K562 (cell line): ENCODE measurements around the gene ARFRP1. TPM values are rescaled to one million over a fixed set of nuclear protein-coding genes. Genes with fewer than 3 reads are reported as not detected.

Experiments
- E2F3 ChIP-seq: fragments of 250-450 bp; sonication (Bioruptor Pico); IDR thresholded peaks from 2 replicates; pipeline ENCODE4 v1.4.0; 2020; ENCODE audit warnings: mild to moderate bottlenecking
- ERF ChIP-seq: fragments of 450-650 bp; formaldehyde crosslinking; IDR thresholded peaks from 2 replicates; pipeline ENCODE4 v1.4.0; 2020; ENCODE audit warnings: mild to moderate bottlenecking, mixed read lengths
- ETV1 ChIP-seq: fragments of 450-650 bp; conservative IDR thresholded peaks from 2 replicates; pipeline ENCODE4 v1.6.1; 2016; ENCODE audit warnings: missing genetic modification characterization, control low read depth, low read depth, missing compliant biosample characterization
- FOXM1 ChIP-seq, 2 experiments: fragments of 450-650 bp in 1 of 2; sonication (generic) in 1 of 2; formaldehyde crosslinking in 1 of 2; IDR thresholded peaks; 2 replicates each; pipeline versions ENCODE4 v1.6.1 to v1.9.0; 2017 to 2022; ENCODE audit warnings: low read depth in 2 of 2, mild to moderate bottlenecking in 2 of 2, missing genetic modification reagents in 1 of 2, moderate library complexity in 1 of 2
- HNRNPL ChIP-seq: fragments of 200-400 bp; formaldehyde crosslinking; IDR thresholded peaks from 2 replicates; pipeline ENCODE4 v1.6.1; 2017; ENCODE audit warnings: low read depth, mild to moderate bottlenecking, low read length
- JUN ChIP-seq, 2 experiments: sonication (generic) in 1 of 2; formaldehyde crosslinking in 1 of 2; IDR thresholded peaks; 2 replicates each; pipeline versions ENCODE4 v1.6.1 to v1.8.0; 2012 to 2022; ENCODE audit warnings: borderline replicate concordance in 2 of 2, mild to moderate bottlenecking in 2 of 2, improper control_type of control experiment in 1 of 2, low read depth in 1 of 2, low read length in 1 of 2, missing genetic modification reagents in 1 of 2
- KAT7 ChIP-seq: sonication (generic); formaldehyde crosslinking; IDR thresholded peaks from 2 replicates; pipeline ENCODE4 v1.8.0; 2022; ENCODE audit warnings: missing genetic modification reagents, mild to moderate bottlenecking, borderline replicate concordance
- MTA3 ChIP-seq: fragments of 450-650 bp; formaldehyde crosslinking; IDR thresholded peaks from 2 replicates; pipeline ENCODE4 v1.6.1; 2017; ENCODE audit warnings: mild to moderate bottlenecking, borderline replicate concordance
- POLR2A ChIP-seq: fragments of 450-650 bp; conservative IDR thresholded peaks from 2 replicates; pipeline ENCODE4 v1.6.1; 2016
- POLR2H ChIP-seq: IDR thresholded peaks from 2 replicates; pipeline ENCODE4 v1.6.1; 2016; ENCODE audit warnings: missing genetic modification characterization, low read depth, mild to moderate bottlenecking, control low read depth, missing compliant biosample characterization, moderate library complexity
- PREB ChIP-seq: sonication (generic); formaldehyde crosslinking; IDR thresholded peaks from 2 replicates; pipeline ENCODE4 v1.8.1; 2023; ENCODE audit warnings: mild to moderate bottlenecking, missing genetic modification reagents
- PTRF ChIP-seq: fragments of 450-650 bp; IDR thresholded peaks from 2 replicates; pipeline ENCODE4 v1.6.1; 2016; ENCODE audit warnings: mild to moderate bottlenecking, missing genetic modification characterization, missing compliant biosample characterization
- RB1 ChIP-seq: fragments of 450-650 bp; IDR thresholded peaks from 2 replicates; pipeline ENCODE4 v1.6.1; 2017; ENCODE audit warnings: low read depth, mild to moderate bottlenecking
- RBFOX2 ChIP-seq: fragments of 200-400 bp; formaldehyde crosslinking; IDR thresholded peaks from 2 replicates; pipeline ENCODE4 v1.6.1; 2017; ENCODE audit warnings: low read depth, mild to moderate bottlenecking, low read length, moderate library complexity
- SUPT5H ChIP-seq: fragments of 450-650 bp; IDR thresholded peaks from 2 replicates; pipeline ENCODE4 v1.6.1; 2016
- ZBTB7A ChIP-seq: IDR thresholded peaks from 2 replicates; pipeline ENCODE4 v1.6.1; 2011; ENCODE audit warnings: low read depth, mild to moderate bottlenecking, low read length, moderate library complexity, borderline replicate concordance; ENCODE audit not compliant: control insufficient read depth
- ZFP36 ChIP-seq: fragments of 150-350 bp; IDR thresholded peaks from 2 replicates; pipeline ENCODE4 v1.6.1; 2018; ENCODE audit warnings: low read length, low read depth; ENCODE audit not compliant: partially characterized antibody
- ZFX ChIP-seq: sonication (generic); formaldehyde crosslinking; IDR thresholded peaks from 2 replicates; pipeline ENCODE4 v1.8.0; 2022; ENCODE audit warnings: mild to moderate bottlenecking, missing genetic modification reagents, moderate library complexity
- ZKSCAN3 ChIP-seq: fragments of 250-450 bp; sonication (Bioruptor Pico); IDR thresholded peaks from 2 replicates; pipeline ENCODE4 v1.4.0; 2020
- ZNF57 ChIP-seq: fragments of 450-650 bp; formaldehyde crosslinking; IDR thresholded peaks from 2 replicates; pipeline ENCODE4 v1.4.0; 2020; ENCODE audit warnings: mild to moderate bottlenecking, moderate library complexity
- ZNF584 ChIP-seq: fragments of 200-800 bp; sonication (Bioruptor generic); IDR thresholded peaks from 2 replicates; pipeline ENCODE4 v1.6.1; 2016; ENCODE audit warnings: low read depth, mild to moderate bottlenecking, missing genetic modification characterization, missing compliant biosample characterization
- polyA plus RNA-seq, 8 experiments: library from polyadenylated mRNA; depleted of rRNA in 4 of 8; stranded (reverse) in 5 of 8; unstranded in 3 of 8; fragments of >200 nt; fragmentation: Nextera tagmentation in 2 of 8; fragmentation: Illumina TruSeq in 1 of 8; extraction: Ambion mirVana in 2 of 8; extraction: Trizol in 1 of 8; gene quantifications; 2 replicates each; pipeline versions ENCODE4 v1.2.1 to v1.2.3, GENCODE V29; 2011 to 2014; ENCODE audit warnings: inconsistent platforms in 1 of 8, missing spikeins in 1 of 8
- total RNA-seq, 7 experiments: library from RNA; depleted of rRNA in 6 of 7; stranded (reverse); fragments of >200 nt in 6 of 7; fragmentation: Illumina TruSeq in 2 of 7; extraction: Trizol in 2 of 7; gene quantifications; 2 replicates each; pipeline versions ENCODE4 v1.2.1 to v1.2.3, GENCODE V29; 2011 to 2021; ENCODE audit warnings: low replicate concordance in 1 of 7
- TF ChIP-seq, protein P1 (sequence below): fragments of 200-800 bp; sonication (Bioruptor generic); IDR thresholded peaks from 2 replicates; pipeline ENCODE4 v1.6.1; 2017; ENCODE audit warnings: missing genetic modification characterization, missing compliant biosample characterization
- TF ChIP-seq, protein P2 (sequence below): IDR thresholded peaks from 2 replicates; pipeline ENCODE4 v1.6.1; 2016; ENCODE audit warnings: missing genetic modification characterization, missing compliant biosample characterization

The ARFRP1 gene
- total and polyA plus RNA-seq, 9 of the 15 experiments (the other 6 are each of a cell fraction or from before 2014, with no cell fraction given), result 2.2 to 78.9 (median 37.3) TPM

DNA sequence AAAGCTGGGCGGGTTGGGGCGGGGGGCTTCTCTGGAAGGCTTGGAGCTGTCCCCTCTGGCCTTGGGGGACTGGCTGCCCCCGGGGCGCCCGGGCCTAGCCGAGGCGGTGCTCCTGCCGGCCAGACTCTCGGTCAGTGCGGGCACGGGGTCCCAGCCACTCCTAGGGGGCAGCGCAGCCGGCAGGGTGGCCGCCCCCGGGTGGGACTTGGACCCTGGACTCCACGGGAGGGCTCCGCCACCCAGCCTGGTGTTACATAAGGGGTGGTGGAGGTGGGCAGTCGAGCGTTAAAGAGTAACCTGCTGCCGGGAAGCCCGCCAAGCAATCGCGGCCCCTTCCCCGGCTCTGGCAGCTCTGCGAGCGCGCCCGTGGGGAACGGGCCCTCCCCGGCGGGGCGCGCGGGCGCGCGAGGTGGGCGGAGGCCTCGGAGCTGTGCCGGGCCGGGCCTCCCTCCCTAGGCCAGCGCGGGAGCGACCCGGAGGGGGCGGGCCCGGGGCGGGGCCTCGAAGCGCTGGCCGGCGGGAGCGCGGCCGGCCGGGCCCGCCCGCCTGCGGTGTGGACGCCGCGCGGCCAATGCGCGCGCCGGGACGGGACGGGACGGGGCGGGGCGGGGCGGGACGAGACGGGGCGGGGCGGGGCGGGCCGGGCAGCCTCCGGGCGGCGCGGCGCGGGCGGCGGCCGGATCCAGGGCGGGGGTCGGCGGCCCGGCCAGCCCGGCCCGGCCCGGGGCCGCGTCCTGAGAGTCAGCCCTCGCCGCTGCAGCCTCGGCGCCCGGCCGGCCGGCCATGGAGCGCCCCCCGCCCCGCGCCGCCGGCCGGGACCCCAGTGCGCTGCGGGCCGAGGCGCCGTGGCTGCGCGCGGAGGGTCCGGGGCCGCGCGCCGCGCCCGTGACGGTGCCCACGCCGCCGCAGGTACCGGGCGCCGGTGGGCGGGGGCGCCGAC, 31.6 kb upstream of the ARFRP1 start, which contains the start of gene SLC2A4RG (continued):
- TF ChIP-seq FOXM1 (IDR thresholded peaks at IDR 0.05; ENCODE audit: low read depth) (no peak), FOXM1 (CRISPR knock-in tag; IDR thresholded peaks at IDR 0.05; ENCODE audit: low read depth) (0 out of 2 replicates have a peak, but pooled peaks have one; percentile 59), POLR2A (0 out of 2 replicates have a peak, but pooled peaks have one; percentile 40), ZKSCAN3 (CRISPR knock-in tag) (no peak), MTA3 (peak; percentile 46; the same call in 1 of the 2 replicates), PTRF (tag) (no peak), ZFX (CRISPR knock-in tag) (peak; percentile 70), ZNF584 (CRISPR knock-in tag) (no peak), KAT7 (CRISPR knock-in tag) (0 out of 2 replicates have a peak, but pooled peaks have one; percentile 38), ZBTB7A (peak; percentile 46; the same call in 1 of the 2 replicates), RB1 (peak; percentile 76), ZNF57 (no peak), POLR2H (tag) (0 out of 2 replicates have a peak, but pooled peaks have one; percentile 27), SUPT5H (peak; percentile 34; the same call in 1 of the 2 replicates), JUN (IDR thresholded peaks at IDR 0.05; ENCODE audit: borderline replicate concordance, low read depth, low read length) (peak; percentile 6; the same call in 1 of the 2 replicates), JUN (CRISPR knock-in tag; IDR thresholded peaks at IDR 0.05; ENCODE audit: borderline replicate concordance) (no peak), ZFP36 (no peak), ETV1 (tag) (no peak), RBFOX2 (peak; percentile 45; the same call in 1 of the 2 replicates), ERF (CRISPR knock-in tag) (peak; percentile 45; the same call in 1 of the 2 replicates), PREB (CRISPR knock-in tag) (no peak), HNRNPL (0 out of 2 replicates have a peak, but pooled peaks have one; percentile 1), E2F3 (0 out of 2 replicates have a peak, but pooled peaks have one; percentile 47)
- TF ChIP-seq, protein P1, sequence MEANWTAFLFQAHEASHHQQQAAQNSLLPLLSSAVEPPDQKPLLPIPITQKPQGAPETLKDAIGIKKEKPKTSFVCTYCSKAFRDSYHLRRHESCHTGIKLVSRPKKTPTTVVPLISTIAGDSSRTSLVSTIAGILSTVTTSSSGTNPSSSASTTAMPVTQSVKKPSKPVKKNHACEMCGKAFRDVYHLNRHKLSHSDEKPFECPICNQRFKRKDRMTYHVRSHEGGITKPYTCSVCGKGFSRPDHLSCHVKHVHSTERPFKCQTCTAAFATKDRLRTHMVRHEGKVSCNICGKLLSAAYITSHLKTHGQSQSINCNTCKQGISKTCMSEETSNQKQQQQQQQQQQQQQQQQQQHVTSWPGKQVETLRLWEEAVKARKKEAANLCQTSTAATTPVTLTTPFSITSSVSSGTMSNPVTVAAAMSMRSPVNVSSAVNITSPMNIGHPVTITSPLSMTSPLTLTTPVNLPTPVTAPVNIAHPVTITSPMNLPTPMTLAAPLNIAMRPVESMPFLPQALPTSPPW (CRISPR knock-in tag), result peak; percentile 45; the same call in 1 of the 2 replicates
- TF ChIP-seq, protein P2, sequence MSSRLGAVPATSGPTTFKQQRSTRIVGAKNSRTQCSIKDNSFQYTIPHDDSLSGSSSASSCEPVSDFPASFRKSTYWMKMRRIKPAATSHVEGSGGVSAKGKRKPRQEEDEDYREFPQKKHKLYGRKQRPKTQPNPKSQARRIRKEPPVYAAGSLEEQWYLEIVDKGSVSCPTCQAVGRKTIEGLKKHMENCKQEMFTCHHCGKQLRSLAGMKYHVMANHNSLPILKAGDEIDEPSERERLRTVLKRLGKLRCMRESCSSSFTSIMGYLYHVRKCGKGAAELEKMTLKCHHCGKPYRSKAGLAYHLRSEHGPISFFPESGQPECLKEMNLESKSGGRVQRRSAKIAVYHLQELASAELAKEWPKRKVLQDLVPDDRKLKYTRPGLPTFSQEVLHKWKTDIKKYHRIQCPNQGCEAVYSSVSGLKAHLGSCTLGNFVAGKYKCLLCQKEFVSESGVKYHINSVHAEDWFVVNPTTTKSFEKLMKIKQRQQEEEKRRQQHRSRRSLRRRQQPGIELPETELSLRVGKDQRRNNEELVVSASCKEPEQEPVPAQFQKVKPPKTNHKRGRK, result no peak
